OCI-LY3 (cell line): ENCODE data around the gene BICDL1.
A peak's percentile ranks its signal among the peaks of the same experiment; 100 is the strongest.

ENCODE experiments used
- H2AFZ ChIP-seq: fragments of 200-600, 300-600 bp; shearing (Covaris generic); 2 replicates; pipeline ENCODE4 v1.6.0; 2014; ENCODE audit warnings: antibody characterized with exemption, low read depth, low read length
- H3K27ac ChIP-seq: fragments of 200-600, 300-600 bp; sonication (generic); 2 replicates; pipeline ENCODE4 v1.5.1; 2014; ENCODE audit warnings: mild to moderate bottlenecking, low read length, moderate library complexity, mixed read lengths
- H3K27me3 ChIP-seq: fragments of 200-600, 300-600 bp; sonication (generic); 2 replicates; pipeline ENCODE4 v1.6.1; 2014; ENCODE audit warnings: low read depth, low read length, mixed read lengths
- H3K36me3 ChIP-seq: fragments of 200-600, 300-600 bp; sonication (generic); replicated peaks from 2 replicates; pipeline ENCODE3; 2014; ENCODE audit warnings: low read depth, low read length, mixed read lengths
- H3K4me1 ChIP-seq: fragments of 300-600, 200-600 bp; sonication (generic); 2 replicates; pipeline ENCODE4 v1.6.1; 2014; ENCODE audit warnings: low read length, mixed read lengths
- H3K4me2 ChIP-seq: fragments of 200-600, 300-600 bp; sonication (generic); 2 replicates; pipeline ENCODE4 v1.6.1; 2014; ENCODE audit warnings: low read length, mixed read lengths
- H3K4me3 ChIP-seq: fragments of 300-600, 200-600 bp; sonication (generic); 2 replicates; pipeline ENCODE4 v1.5.1; 2014; ENCODE audit warnings: antibody characterized with exemption, mild to moderate bottlenecking, low read length, moderate library complexity
- H3K79me2 ChIP-seq: fragments of 300-600, 200-600 bp; shearing (Covaris generic); 2 replicates; pipeline ENCODE4 v1.6.1; 2014; ENCODE audit warnings: mild to moderate bottlenecking, low read length, mixed read lengths
- H3K9ac ChIP-seq: fragments of 300-600, 200-600 bp; shearing (Covaris generic); 2 replicates; pipeline ENCODE4 v1.6.0; 2014; ENCODE audit warnings: mild to moderate bottlenecking, low read length, moderate library complexity
- H3K9me3 ChIP-seq: fragments of 200-600, 300-600 bp; shearing (Covaris generic); 2 replicates; pipeline ENCODE4 v1.6.1; 2014; ENCODE audit warnings: low read length, mixed read lengths; ENCODE audit not compliant: insufficient read depth
- H4K20me1 ChIP-seq: fragments of 200-600, 300-600 bp; sonication (generic); 2 replicates; pipeline ENCODE4 v1.6.1; 2016; ENCODE audit warnings: low read length, mixed read lengths; ENCODE audit not compliant: insufficient read depth
- EZH2phosphoT487 ChIP-seq: fragments of 200-600 bp; shearing (Covaris generic); IDR thresholded peaks from 2 replicates; pipeline ENCODE4 v1.6.1; 2018; ENCODE audit warnings: antibody characterized with exemption, mixed run types, low read depth
- TF ChIP-seq, protein P1 (sequence below): fragments of 200-600, 300-600 bp; sonication (generic); IDR thresholded peaks from 2 replicates; pipeline ENCODE4 v1.5.1; 2014; ENCODE audit warnings: antibody characterized with exemption, low read length, low read depth

Gene BICDL1

DNA sequence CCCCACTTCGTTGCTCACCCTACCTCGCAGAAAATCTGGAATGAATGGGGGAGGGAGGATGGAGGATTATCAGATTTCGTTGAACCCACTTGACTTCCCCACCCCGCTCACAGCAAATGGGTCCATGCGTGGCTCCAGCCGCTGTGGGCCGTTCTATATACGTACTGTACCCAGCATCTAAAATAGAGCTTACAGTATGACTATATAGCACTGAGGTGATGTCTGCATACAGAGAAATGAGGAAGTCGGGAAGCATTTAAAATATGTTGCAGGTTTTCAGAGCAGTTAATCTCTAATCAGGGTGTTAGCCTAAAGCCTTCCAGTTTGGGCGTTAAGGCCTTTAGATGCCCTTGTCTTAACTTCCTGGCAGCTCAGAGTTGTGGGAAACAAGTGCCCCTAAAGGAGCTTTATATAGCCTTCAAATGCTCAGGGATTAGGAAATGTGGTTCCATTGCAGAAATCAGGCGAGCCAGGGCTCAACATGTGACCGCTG, 1.4 kb downstream of the BICDL1 start:
- peak overlapping the region; percentile 50 for H3K27ac ChIP-seq
- H3K9ac ChIP-seq: peak overlapping the region; percentile 65
- H3K4me3 ChIP-seq: peak overlapping the region; percentile 96
- no peak for TF ChIP-seq EZH2phosphoT487
- TF ChIP-seq, protein P1, sequence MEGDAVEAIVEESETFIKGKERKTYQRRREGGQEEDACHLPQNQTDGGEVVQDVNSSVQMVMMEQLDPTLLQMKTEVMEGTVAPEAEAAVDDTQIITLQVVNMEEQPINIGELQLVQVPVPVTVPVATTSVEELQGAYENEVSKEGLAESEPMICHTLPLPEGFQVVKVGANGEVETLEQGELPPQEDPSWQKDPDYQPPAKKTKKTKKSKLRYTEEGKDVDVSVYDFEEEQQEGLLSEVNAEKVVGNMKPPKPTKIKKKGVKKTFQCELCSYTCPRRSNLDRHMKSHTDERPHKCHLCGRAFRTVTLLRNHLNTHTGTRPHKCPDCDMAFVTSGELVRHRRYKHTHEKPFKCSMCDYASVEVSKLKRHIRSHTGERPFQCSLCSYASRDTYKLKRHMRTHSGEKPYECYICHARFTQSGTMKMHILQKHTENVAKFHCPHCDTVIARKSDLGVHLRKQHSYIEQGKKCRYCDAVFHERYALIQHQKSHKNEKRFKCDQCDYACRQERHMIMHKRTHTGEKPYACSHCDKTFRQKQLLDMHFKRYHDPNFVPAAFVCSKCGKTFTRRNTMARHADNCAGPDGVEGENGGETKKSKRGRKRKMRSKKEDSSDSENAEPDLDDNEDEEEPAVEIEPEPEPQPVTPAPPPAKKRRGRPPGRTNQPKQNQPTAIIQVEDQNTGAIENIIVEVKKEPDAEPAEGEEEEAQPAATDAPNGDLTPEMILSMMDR: no peak
- H3K4me2 ChIP-seq: peak overlapping the region; percentile 96
- peaks cover 8% of the 10 kb centered on the region; the same call in 1 of the 2 replicates for H3K27me3 ChIP-seq
- H2AFZ ChIP-seq: peak overlapping the region; percentile 67
- H3K4me1 ChIP-seq: peaks cover 18% of the 10 kb centered on the region
- no peaks in the 10 kb centered on the region for H3K36me3 ChIP-seq
- H3K79me2 ChIP-seq: peaks cover 16% of the 10 kb centered on the region
- no peaks in the 10 kb centered on the region for H4K20me1 ChIP-seq
- H3K9me3 ChIP-seq: no peaks in the 10 kb centered on the region

DNA sequence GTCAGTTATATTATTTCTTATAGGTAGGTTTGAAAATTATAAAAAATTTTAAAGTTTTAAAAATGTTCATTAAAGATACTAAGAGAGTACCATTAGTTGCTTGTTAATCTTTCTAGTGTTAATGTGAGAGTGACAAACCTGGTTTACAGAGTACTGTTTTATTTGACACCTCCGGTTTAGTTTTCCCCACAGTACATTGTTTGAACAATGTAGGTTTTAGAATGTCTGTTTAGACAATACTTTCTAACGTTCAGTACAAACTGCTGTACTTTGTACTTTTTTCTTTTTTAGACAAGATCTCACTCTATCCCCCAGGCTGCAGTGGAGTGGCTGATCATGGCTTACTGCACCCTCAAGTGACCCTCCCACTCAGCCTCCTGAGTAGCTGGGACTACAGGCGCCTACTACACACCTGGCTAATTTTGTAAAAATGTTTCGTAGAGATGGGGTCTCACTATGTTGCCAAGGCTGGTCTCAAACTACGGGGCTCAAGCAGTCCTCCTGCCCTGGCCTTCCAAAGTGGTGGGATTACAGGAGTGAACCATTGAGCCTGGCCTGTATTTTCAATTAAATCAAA, 3.2 kb downstream of the BICDL1 start:
- Histone ChIP-seq H3K36me3 (peaks cover 4% of the 10 kb centered on the region), H3K4me1 (peaks cover 18% of the 10 kb centered on the region), H2AFZ (no peak overlapping the region), H3K4me2 (no peak overlapping the region), H3K79me2 (peaks cover 16% of the 10 kb centered on the region), H3K27me3 (0 out of 2 replicates have a peak, but pooled peaks cover 6% of the 10 kb centered on the region), H3K9ac (no peak overlapping the region), H3K4me3 (no peak overlapping the region), H3K9me3 (no peaks in the 10 kb centered on the region), H3K27ac (no peak overlapping the region), H4K20me1 (no peaks in the 10 kb centered on the region)
- TF ChIP-seq, protein P1: no peak
- no peak for TF ChIP-seq EZH2phosphoT487

DNA sequence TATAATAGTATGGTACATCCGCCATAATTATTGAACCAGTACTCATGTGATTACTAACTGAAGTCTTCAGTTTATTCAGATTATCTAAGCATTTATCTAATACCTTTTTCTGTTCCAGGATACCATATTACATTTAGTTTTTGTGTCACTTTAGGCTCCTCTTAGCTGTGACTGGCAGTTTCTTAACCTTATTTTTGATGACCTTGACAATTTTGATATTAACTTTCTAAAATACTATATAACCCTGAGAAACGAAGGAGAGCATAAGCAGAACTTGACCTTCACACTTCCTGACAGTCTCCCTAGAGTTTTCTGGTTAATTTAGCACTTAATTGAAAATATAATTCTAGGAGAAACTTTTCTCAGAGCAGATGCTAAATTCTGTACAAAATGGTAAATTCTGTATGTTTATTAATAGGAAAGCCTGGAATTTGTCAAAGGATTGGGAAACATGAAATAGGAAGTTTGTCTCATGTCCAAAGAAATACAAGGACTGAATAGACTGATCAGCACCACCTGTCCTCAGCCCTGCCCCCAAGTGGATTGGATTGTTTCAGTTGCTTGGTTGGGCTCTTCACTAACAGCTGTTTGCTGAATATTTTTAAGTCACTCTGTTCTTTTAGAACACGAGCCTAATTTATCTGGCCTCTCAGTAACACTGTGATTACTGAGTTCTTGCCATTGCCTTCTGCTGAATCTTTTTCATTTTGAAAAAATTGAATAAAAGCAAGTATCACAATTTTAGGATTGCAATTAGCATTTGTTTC, 6.0 kb downstream of the BICDL1 start:
- no peak overlapping the region for H3K9ac ChIP-seq
- no peaks in the 10 kb centered on the region for H3K9me3 ChIP-seq

DNA sequence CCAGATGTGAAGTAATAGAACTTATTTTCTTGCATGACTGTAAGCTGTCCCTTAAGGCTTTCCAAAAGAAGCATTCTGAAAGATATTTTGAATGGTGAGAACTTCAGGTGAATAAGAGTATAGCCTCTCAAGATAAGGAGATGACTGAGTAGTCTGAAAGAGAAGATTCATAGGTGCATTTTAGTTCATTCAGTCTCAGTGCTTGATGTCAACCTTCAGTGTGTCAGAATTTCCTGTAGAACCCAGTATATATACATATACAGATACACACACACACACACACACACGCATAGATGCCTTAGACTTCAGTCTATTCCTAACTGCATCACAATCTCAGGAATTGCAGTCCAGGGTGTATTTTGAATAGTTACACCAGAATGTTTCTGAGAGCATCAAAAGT, 7.4 kb downstream of the BICDL1 start:
- no peak overlapping the region for H3K4me3 ChIP-seq

More for the DNA sequence above, 6.0 kb downstream of the BICDL1 start:
- peaks cover 13% of the 10 kb centered on the region for H3K79me2 ChIP-seq
- H3K27ac ChIP-seq: no peak overlapping the region
- no peak overlapping the region for H3K4me2 ChIP-seq
- no peak overlapping the region for H3K4me3 ChIP-seq
- H3K4me1 ChIP-seq: peaks cover 11% of the 10 kb centered on the region
- no peak overlapping the region for H2AFZ ChIP-seq
- no peaks in the 10 kb centered on the region for H4K20me1 ChIP-seq
- TF ChIP-seq, protein P1: no peak
- TF ChIP-seq EZH2phosphoT487: no peak
- H3K36me3 ChIP-seq: peaks cover 12% of the 10 kb centered on the region
- H3K27me3 ChIP-seq: no peaks in the 10 kb centered on the region

More for the DNA sequence above, 7.4 kb downstream of the BICDL1 start:
- Histone ChIP-seq H3K4me1 (peaks cover 2% of the 10 kb centered on the region; the same call in 1 of the 2 replicates), H3K9me3 (no peaks in the 10 kb centered on the region), H3K27ac (no peak overlapping the region), H2AFZ (no peak overlapping the region), H3K9ac (no peak overlapping the region), H3K27me3 (no peaks in the 10 kb centered on the region), H3K79me2 (no peaks in the 10 kb centered on the region), H3K36me3 (peaks cover 12% of the 10 kb centered on the region), H4K20me1 (no peaks in the 10 kb centered on the region), H3K4me2 (no peak overlapping the region)
- TF ChIP-seq, protein P1: no peak
- TF ChIP-seq EZH2phosphoT487: no peak
